H1 (cell line): ENCODE results near the gene SRPK3.

Source experiments
- CEBPB ChIP-seq: IDR thresholded peaks from 2 replicates; pipeline ENCODE4 v1.6.1; 2012; ENCODE audit warnings: low read depth, low read length
- CTCF ChIP-seq, 3 experiments: IDR thresholded peaks; 1 replicate in 2 of 3; 2 replicates in 1 of 3; pipeline versions ENCODE4 v1.5.1 to v1.6.1; 2011; ENCODE audit warnings: low read length in 3 of 3, mild to moderate bottlenecking in 3 of 3, inconsistent platforms in 2 of 3, low read depth in 1 of 3, moderate library complexity in 1 of 3; ENCODE audit not compliant: insufficient read depth in 1 of 3; ENCODE audit errors: control extremely low read depth in 1 of 3
- EZH2 ChIP-seq: fragments of 200-600 bp; sonication (generic); IDR thresholded peaks from 2 replicates; pipeline ENCODE4 v1.7.1; 2012; ENCODE audit warnings: low read depth, mild to moderate bottlenecking, moderate library complexity, low read length, inconsistent platforms; ENCODE audit not compliant: severe bottlenecking
- KDM4A ChIP-seq: IDR thresholded peaks from one replicate; pipeline ENCODE4 v1.7.1; 2012; ENCODE audit warnings: low read depth, mild to moderate bottlenecking, moderate library complexity, low read length, inconsistent platforms; ENCODE audit not compliant: severe bottlenecking
- KDM5A ChIP-seq: fragments of 200-600 bp; IDR thresholded peaks from 2 replicates; pipeline ENCODE4 v1.7.1; 2012; ENCODE audit warnings: mild to moderate bottlenecking, low read length, inconsistent platforms, mixed read lengths
- POLR2A ChIP-seq, 2 experiments: IDR thresholded peaks; 1 replicate in 1 of 2; 2 replicates in 1 of 2; pipeline ENCODE4 v1.6.1; 2011; ENCODE audit warnings: low read depth in 2 of 2, low read length in 2 of 2, mild to moderate bottlenecking in 2 of 2; ENCODE audit errors: control extremely low read depth in 1 of 2
- SRF ChIP-seq: IDR thresholded peaks from 2 replicates; pipeline ENCODE4 v1.6.1; 2011; ENCODE audit warnings: mild to moderate bottlenecking, low read depth, low read length, moderate library complexity
- TAF1 ChIP-seq: IDR thresholded peaks from 2 replicates; pipeline ENCODE4 v1.6.1; 2011; ENCODE audit warnings: mild to moderate bottlenecking, low read depth, low read length
- USF2 ChIP-seq: IDR thresholded peaks from 2 replicates; pipeline ENCODE4 v1.6.1; 2011; ENCODE audit warnings: low read length, improper control_type of control experiment
- YY1 ChIP-seq: IDR thresholded peaks from 2 replicates; pipeline ENCODE4 v1.6.1; 2011; ENCODE audit warnings: low read depth, mild to moderate bottlenecking, low read length
- ZNF274 ChIP-seq: IDR thresholded peaks from 2 replicates; pipeline ENCODE4 v1.7.0; 2012; ENCODE audit warnings: low read length, borderline replicate concordance; ENCODE audit errors: extremely low read depth

- TF ChIP-seq CTCF (IDR thresholded peaks at IDR 0.05; ENCODE audit: control extremely low read depth in 1 of 3, insufficient read depth in 1 of 3, low read depth in 1 of 3, low read length in 3 of 3) (no peak), KDM4A (no peak), SRF (no peak), YY1 (no peak), KDM5A (no peak), TAF1 (no peak), EZH2 (no peak), POLR2A (IDR thresholded peaks at IDR 0.05; ENCODE audit: control extremely low read depth in 1 of 2, low read depth in 2 of 2, low read length in 2 of 2) (no peak), CEBPB (no peak), ZNF274 (no peak), USF2 (no peak)
These were observed 18.1 kb upstream of the SRPK3 start for GRCh38 chrX:153762626-153763173.
